HG03571 (cell line): ENCODE data around the gene FGD5.
"Not testable (repeated sequence)": the region's sequence is repeated elsewhere in the genome, so short reads cannot be mapped to it uniquely, and the experiment has no call there.

Source experiments
- ATAC-seq: cut with Tn5 transposase; IDR thresholded peaks from one replicate; pipeline ENCODE4 v1.9.1; 2021; ENCODE audit not compliant: unreplicated experiment

Gene FGD5

GRCh38 chr3:14804835-14805780 is 13.7 kb upstream of the FGD5 start:
- no peak for ATAC-seq

DNA sequence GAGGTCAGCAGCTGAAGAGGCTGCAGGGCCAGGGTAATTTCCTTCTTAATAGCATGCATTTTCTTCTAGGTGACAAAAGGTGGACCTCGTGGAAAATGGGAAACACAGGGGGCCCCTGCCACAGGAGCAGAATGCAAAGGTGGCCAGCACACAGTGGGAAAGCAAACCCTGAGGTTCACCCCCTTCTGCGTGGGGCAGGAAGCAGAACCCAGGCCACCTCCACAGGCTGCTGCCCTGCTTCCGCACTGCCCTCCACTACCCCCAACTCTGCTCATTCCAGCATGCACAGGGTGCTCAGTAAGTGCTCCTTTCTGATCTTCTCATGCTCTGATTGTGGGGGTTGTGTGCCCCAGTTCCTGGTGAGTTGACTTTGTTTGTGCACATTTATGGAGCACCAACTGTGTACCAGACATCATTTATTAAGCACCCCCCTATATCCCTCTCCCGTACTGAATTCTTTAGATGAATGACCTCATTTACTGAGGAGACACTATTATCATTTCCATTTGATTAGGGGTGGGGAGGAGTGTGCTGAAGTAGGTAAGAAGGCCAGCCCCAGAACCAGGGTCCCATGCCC is 12.7 kb upstream of the FGD5 start:
- ATAC-seq = no peak

DNA sequence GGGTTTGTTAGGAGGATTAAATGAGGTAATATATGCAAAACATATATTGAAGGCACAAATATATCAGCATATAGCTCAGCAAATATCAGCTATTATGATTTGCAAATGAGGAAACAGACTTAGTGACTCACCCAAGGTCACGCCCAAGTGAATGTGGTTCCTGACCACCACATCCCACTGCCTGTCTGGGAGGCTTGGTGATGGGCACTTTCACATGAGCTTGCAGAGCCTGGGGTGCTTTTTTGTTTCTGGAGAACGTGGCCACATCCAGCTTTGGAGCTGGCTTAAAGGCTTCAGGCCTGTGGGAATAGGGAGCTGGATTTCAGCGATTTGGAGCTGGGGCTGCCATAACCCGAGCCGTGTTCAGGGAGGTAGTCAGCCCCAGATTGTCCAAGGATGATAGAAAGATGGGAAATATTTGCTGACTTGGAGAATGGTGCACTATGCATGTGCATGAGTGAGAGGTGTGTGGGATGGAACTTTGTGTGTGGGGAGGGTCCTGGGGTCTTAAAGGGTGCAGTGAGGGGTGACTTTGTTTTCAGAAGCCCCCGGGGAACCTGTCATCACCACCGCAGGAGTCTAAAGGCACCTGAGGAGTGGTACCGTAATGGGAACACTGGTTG is 12.0 kb upstream of the FGD5 start:
- no peak for ATAC-seq

- ATAC-seq = no peak
Observed at GRCh38 chr3:14808025-14808424, 10.7 kb upstream of the FGD5 start.

DNA sequence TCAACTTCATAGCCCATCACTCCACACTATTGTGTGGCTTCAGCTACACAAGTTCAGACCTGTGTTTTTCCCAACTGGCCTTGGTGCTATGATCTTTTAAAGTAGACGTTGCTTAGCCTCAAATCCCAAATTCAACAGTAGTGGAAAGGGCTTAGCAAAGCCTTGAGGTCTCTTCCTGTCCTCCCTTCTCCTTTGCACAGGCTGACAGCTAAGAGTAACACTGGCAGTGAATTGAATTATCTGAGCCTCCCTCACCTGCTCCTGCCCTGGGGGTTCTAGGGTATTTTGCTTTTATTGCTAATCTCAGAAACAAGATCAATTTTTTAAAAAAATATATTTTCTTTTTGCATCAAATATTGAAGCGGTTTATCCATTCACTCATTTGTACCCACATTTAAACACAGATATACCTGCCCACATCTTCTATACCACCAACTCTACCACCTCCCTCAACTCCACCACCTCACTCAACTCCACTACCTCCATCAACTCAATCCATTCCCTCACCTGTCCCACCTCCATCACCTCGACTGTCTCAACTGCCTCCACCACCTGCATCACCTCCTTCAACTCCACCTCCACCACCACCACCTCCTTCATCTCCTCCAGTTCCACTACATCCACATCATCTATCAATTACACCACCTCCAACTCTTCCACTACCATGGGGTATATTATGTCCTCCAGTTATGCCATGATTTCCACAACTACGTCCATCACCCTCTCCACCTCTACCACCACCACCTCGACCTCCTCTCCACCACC is 10.1 kb upstream of the FGD5 start:
- ATAC-seq = no peak

GRCh38 chr3:14809611-14810010 is 9.2 kb upstream of the FGD5 start:
- ATAC-seq = not testable (repeated sequence)

DNA sequence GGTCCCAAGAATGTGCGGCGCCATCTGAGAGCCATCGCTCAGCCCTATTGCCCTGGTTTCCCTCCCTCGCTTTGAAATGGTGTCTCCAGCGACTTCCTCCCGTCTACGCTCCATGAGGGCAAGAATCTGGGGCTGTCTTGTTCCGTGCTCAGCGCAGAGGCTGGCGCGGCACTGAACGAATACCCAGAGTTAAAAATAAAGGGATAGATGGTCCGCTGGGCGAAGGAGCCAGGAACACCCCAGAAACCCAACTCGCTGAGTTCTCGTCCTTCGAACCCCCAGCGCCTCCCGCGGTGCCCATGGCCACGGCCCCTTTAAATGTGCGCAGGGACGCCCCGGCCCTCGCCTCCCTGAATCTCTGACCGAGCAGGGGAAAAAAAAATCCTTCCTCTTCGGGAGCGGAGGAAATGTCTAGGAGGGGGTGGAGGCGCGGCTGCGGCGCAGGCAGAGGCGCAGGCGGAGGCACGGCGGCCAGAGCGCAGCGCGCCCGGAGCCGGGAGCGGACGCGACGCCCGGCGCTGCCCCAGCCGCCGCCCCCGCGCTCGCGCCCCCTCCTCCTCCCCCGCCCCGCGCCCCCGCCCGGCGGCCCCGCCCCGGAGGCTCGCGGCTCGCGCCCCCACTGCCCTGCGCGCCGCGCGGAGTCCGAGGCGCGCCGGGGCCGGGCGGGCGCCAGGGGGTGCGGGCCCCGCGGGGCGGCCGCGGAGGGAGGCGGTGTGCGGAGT is 8.5 kb upstream of the FGD5 start:
- ATAC-seq = no peak

DNA sequence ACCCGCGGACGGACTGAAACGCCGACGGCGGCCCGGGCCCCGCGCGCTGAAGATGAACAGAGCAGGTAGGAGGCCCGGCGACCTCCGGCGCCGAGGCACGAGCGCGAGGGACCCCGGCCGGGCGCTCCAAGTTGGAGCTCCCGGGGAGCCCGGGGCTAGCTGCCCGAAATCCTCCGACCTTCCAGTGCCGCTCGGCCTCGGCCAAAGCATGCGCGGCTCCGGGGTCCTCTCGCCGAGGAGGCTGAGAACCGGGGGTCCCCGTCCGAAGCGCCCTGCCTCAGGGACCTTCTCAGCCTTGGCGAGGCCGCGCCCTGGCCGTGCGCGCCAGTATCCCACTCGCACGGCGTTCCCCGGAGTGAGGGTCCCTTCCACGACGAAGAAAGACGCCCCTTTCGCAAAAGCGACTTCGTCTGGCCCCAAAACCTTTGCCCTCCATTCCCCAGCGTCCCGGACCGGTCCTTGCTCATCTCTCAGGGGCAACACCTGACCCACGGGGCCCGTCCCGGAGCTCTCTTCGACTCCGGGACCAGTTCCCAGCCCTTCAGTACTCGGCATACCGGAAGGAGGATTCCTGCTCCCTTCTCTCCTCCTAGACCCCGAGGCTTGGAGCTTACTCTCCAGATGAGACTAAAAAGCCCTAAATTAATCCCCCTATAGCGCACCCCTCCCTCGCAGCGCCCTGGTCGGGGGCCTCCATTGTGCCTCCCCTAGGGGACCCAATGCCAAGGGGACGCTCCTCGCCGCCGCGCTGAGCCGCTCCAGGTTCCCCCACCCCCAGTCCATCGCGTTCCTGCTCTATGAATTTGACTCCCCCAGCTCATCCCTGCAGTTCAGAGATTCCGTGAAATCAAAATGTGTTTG is 7.7 kb upstream of the FGD5 start:
- no peak for ATAC-seq

DNA sequence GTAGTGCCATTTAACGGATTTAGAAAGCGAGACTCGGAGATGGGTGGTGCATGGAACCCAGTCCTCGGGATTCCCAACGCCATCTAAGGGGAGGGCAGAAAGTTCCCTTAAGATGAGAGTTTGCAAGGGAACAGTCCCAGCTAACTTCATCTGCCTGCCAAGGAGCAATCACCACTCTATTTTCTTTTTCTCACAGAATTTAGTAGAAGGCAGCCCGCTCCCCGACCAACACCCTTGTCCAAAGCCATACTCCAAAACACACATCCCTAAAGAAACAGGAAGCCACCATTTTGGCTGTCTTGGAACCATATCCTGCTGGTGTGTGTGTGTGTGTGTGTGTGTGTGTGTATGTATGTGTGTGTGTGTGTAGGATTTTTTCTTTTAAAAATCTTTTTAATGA is 7.1 kb upstream of the FGD5 start:
- ATAC-seq = no peak

DNA sequence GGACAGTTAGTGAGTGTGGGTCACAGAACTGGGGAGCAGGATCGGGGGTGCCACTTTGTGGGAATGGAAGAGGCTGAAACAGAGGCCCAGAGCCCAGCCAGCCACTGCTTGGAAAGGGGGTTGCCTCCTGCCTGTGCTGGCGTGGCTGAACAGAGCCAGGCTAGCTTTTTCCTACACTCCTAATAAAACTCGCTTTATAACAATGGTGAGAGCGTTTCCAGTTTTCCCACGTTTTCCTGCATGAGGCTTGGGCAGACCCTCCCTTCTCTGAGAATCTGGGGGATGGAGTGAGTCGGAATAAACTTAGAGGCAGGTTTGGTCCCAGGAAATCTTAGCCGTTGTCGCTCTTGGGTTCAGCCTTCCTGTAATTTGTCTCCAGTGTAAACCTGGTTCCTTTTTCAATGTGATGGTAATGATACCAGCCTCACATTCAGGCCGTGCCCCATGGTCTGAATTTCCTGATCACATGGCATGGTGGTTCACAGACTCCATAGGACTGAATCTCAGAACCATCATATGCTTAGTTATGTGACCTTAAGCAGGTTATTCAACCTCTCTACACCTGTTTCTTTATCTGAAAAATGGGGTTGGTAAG is 6.5 kb upstream of the FGD5 start:
- ATAC-seq = no peak

DNA sequence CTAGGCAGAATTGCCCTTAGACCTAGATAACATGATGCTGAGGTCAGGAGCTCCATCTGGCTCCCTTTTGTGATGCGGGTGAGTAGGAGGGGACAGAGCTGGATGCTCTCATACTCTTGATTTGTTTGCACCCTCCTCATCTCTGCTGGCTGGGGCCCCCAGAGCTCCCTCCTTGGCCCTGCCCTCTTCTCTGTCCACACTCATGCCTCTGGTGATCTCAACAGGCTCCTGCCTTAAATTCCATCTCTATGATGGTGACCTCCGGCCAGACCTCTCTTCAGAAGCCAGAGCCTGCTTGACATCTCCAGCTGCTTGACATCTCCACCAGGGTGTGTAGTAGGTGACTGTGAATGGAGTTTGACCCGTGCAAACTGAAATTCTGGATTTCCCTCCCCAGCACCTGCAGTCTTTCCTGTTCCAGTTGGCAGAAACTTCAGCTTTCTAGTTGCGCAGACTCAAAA is 4.3 kb upstream of the FGD5 start:
- no peak for ATAC-seq

DNA sequence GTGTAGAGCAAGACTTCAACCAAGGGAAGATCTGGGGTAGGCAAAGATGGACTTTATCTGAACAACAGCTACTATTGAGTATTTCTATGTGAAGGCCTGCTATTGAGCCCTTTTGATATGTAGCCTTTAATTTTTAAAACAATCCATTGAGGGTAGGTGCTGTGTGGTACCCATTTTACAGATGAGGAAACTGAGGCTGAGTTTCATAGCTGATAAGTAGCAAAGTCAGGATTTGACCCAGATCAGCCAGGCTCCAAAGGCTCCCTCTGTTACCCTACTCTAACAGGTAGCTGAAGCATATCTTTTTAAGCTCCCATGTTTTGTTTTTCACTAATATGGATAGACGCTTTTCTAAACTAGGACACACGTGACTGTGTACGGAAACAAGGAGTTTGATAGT is 2.4 kb upstream of the FGD5 start:
- ATAC-seq = no peak

DNA sequence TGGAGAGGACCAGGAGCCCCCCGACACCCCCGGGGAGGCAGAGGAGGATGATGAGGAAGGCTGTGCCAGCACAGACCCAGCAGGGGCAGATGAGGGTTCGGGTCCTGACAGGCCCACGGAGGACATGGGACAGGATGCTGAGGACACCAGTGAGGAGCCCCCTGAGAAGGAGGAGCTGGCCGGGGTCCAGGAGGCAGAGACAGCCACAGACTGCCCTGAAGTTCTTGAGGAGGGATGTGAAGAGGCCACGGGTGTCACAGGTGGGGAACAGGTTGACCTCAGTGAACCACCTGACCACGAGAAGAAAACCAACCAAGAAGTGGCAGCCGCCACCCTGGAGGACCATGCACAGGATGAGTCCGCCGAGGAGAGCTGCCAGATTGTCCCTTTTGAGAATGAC is 909 bp downstream of the FGD5 start:
- ATAC-seq = no peak

DNA sequence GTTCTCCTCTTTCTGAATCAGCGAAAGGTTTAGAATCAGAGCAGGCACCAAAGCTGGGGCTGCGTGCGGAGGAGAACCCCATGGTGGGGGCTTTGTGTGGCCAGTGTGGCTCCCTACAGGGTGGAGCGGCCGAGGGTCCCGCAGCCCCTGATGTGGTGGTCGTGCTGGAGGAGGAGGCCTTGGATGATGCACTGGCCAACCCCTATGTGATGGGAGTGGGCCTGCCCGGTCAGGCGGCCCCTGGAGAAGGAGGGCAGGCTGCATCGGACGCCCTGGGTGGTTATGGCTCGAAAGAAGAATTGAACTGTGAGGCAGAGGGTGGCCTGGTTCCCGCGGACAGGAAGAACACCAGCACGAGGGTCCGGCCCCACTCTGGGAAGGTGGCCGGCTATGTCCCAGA is 1.4 kb downstream of the FGD5 start:
- ATAC-seq = no peak

- no peak for ATAC-seq
Observed at GRCh38 chr3:14821151-14821550, 2.4 kb downstream of the FGD5 start.

- no peak for ATAC-seq
Observed at GRCh38 chr3:14822134-14822533, 3.4 kb downstream of the FGD5 start.

DNA sequence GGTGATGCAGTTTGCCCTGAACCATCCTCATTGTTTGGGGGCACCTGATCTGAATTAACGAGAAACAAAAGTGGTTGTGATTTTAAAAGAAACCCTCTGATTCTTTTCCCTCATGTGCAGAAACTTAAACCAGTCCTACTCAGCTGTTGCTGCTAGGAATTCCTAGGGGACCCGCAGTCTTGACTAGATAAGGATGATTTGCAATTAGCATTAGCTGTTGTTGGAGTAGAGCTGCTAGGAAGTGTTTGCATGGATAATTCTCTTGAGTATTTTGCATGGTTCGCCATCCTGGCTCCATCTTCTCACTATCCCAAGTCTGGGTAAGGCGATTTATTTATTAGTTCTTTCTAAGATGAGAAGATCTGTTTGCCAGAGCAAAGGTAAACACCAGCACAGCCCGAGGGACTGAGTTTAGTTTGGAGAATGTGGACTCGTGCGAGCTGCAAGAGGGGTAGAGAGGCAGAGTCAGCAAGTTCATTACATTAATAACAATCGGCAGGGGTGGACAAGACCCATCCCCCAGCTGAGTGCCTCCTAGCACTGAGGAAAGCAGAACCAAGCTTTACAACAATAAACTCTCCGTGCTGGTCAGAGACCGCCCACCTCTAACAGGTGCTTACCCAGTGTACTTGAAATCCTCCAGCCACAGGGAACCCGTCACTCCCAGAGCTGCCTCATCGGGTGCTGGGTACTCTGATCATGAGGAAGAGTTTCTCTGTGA is 4.1 kb downstream of the FGD5 start:
- ATAC-seq = no peak

DNA sequence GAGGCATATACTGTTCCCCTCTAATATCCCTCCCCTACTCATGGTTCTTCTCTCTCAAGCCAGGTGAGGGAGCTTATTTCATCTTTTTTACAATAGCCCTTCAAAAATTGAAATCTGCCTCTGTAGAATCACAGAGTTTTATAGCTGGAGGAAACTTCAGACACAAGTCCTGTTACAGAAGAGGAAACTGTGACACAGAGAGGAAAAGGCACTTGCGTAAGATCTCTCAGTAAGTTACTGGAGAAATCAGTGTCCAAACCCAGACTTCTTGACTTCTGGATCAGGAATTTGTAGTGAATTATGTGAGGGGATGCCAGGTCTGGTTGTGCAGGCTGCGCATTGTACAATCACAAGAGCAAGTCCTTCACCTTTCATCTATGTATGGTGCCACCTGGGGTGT is 4.6 kb downstream of the FGD5 start:
- ATAC-seq = no peak
